WTC11 (cell line): Measurements from ENCODE around the gene PDXP. TPM values are rescaled to one million over a fixed set of nuclear protein-coding genes. Genes with fewer than 3 reads are reported as not detected.

Experiments used
- ATAC-seq: fragments of 200-7000 bp; cut with Tn5 transposase; 2 replicates; pipeline ENCODE4 v1.10.0; 2021; ENCODE audit warnings: mild to moderate bottlenecking, moderate library complexity
- CTCF ChIA-PET: fragments of 300-600 bp; sonication (Branson Sonifier 250); formaldehyde crosslinking; loops from one replicate; lab custom pipeline; 2021; ENCODE audit warnings: antibody characterized with exemption; lab: Charles Lee
- POLR2A ChIA-PET: fragments of 350-600 bp; sonication (Branson Sonifier 250); formaldehyde crosslinking; loops from one replicate; lab custom pipeline; 2021; ENCODE audit warnings: antibody characterized with exemption; lab: Charles Lee
- DNase-seq: peaks from one replicate; pipeline ENCODE4 v3.0.0; 2021; ENCODE audit warnings: low spot score
- H3K27ac Mint-ChIP-seq: 2 replicates; pipeline ENCODE4 v1.8.0; 2021; ENCODE audit warnings: mixed read lengths
- H3K27me3 Mint-ChIP-seq: 2 replicates; pipeline ENCODE4 v1.8.0; 2021; ENCODE audit warnings: low read depth, mild to moderate bottlenecking, moderate library complexity, mixed read lengths
- H3K36me3 Mint-ChIP-seq: 2 replicates; pipeline ENCODE4 v1.8.0; 2021; ENCODE audit warnings: mixed read lengths
- H3K4me1 Mint-ChIP-seq: 2 replicates; pipeline ENCODE4 v1.8.0; 2022; ENCODE audit warnings: mixed read lengths
- H3K4me3 Mint-ChIP-seq: 2 replicates; pipeline ENCODE4 v1.8.0; 2021; ENCODE audit warnings: mild to moderate bottlenecking, moderate library complexity, mixed read lengths
- H3K9me3 Mint-ChIP-seq: 2 replicates; pipeline ENCODE4 v1.8.0; 2021; ENCODE audit warnings: mixed read lengths
- ATF3 ChIP-seq: sonication (generic); formaldehyde crosslinking; conservative IDR thresholded peaks from 2 replicates; pipeline ENCODE4 v1.8.1; 2022; ENCODE audit warnings: mild to moderate bottlenecking, missing genetic modification reagents
- FOXJ3 ChIP-seq: sonication (generic); formaldehyde crosslinking; IDR thresholded peaks from 2 replicates; pipeline ENCODE4 v1.9.0; 2021; ENCODE audit warnings: missing genetic modification reagents, mild to moderate bottlenecking, borderline replicate concordance
- HMGA2 ChIP-seq: fragments of 250-450 bp; sonication (Bioruptor Pico); IDR thresholded peaks from 2 replicates; pipeline ENCODE4 v1.4.0; 2021; ENCODE audit warnings: mild to moderate bottlenecking, moderate library complexity
- IRF2 ChIP-seq: sonication (generic); formaldehyde crosslinking; IDR thresholded peaks from 2 replicates; pipeline ENCODE4 v1.8.0; 2022; ENCODE audit warnings: low read depth, missing genetic modification reagents, borderline replicate concordance
- JUN ChIP-seq: sonication (generic); formaldehyde crosslinking; IDR thresholded peaks from 2 replicates; pipeline ENCODE4 v1.8.0; 2023; ENCODE audit warnings: mild to moderate bottlenecking, missing genetic modification reagents
- NFYB ChIP-seq: sonication (generic); formaldehyde crosslinking; conservative IDR thresholded peaks from 2 replicates; pipeline ENCODE4 v1.8.0; 2022; ENCODE audit warnings: low read depth, missing genetic modification reagents
- NR2C2 ChIP-seq: sonication (generic); formaldehyde crosslinking; IDR thresholded peaks from 2 replicates; pipeline ENCODE4 v1.8.0; 2022; ENCODE audit warnings: mild to moderate bottlenecking, missing genetic modification reagents
- PRDM15 ChIP-seq: sonication (generic); formaldehyde crosslinking; IDR thresholded peaks from 2 replicates; pipeline ENCODE4 v1.8.0; 2022; ENCODE audit warnings: missing genetic modification reagents
- TEAD1 ChIP-seq: sonication (generic); formaldehyde crosslinking; IDR thresholded peaks from 2 replicates; pipeline ENCODE4 v1.8.0; 2022; ENCODE audit warnings: mild to moderate bottlenecking, missing genetic modification reagents
- USF2 ChIP-seq: sonication (generic); formaldehyde crosslinking; IDR thresholded peaks from 2 replicates; pipeline ENCODE4 v1.8.1; 2023; ENCODE audit warnings: mild to moderate bottlenecking, missing genetic modification reagents, moderate library complexity
- ZBTB21 ChIP-seq: sonication (generic); formaldehyde crosslinking; IDR thresholded peaks from 2 replicates; pipeline ENCODE4 v1.8.1; 2023; ENCODE audit warnings: mild to moderate bottlenecking, missing genetic modification reagents, borderline replicate concordance
- ZNF423 ChIP-seq: fragments of 250-450 bp; sonication (Bioruptor Pico); IDR thresholded peaks from 2 replicates; pipeline ENCODE4 v2.1.2; 2022; ENCODE audit warnings: mild to moderate bottlenecking, moderate library complexity
- total RNA-seq: library from RNA; stranded (reverse); gene quantifications from 3 replicates; pipeline ENCODE4 v1.2.3, GENCODE V29; 2021
- TF ChIP-seq, protein P1 (sequence below): sonication (generic); formaldehyde crosslinking; IDR thresholded peaks from 2 replicates; pipeline ENCODE4 v1.8.0; 2022; ENCODE audit warnings: mild to moderate bottlenecking, missing genetic modification reagents
- TF ChIP-seq, protein P2 (sequence below): sonication (generic); formaldehyde crosslinking; IDR thresholded peaks from 2 replicates; pipeline ENCODE4 v1.8.1; 2023; ENCODE audit warnings: mild to moderate bottlenecking, moderate library complexity, missing genetic modification reagents
- TF ChIP-seq, protein P3 (sequence below): sonication (generic); formaldehyde crosslinking; IDR thresholded peaks from 2 replicates; pipeline ENCODE4 v1.8.0; 2023; ENCODE audit warnings: missing genetic modification reagents
- TF ChIP-seq, protein P4 (sequence below): sonication (generic); formaldehyde crosslinking; IDR thresholded peaks from 2 replicates; pipeline ENCODE4 v1.8.0; 2022; ENCODE audit warnings: mild to moderate bottlenecking, missing genetic modification reagents

Gene PDXP
- total RNA-seq, 1 experiment from 2014 or later, result 36.1 TPM

DNA sequence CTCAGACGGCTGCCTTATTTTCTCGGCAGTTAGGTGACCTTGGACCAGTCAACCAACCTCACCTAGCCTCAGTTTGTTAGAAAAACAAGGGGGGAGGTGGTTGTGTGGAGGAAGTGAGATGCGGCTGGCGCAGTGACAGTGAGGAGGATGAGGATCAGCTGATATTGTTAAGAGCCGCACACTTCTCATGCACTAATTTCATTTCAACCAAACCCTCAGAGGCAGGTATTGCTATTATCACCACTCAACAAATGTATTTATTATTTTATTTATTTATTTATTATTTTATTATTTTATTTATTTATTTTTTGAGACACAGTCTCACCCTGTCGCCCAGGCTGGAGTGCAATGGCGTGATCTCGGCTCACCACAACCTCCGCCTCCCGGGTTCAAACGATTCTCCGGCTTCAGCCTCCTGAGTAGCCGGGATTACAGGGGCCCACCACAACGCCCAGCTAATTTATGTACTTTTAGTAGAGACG is 19.0 kb downstream of the PDXP start:
- Mint-ChIP-seq H3K27ac (peak overlapping the region; percentile 84), H3K27me3 (peaks cover 18% of the 10 kb centered on the region), H3K36me3 (no peaks in the 10 kb centered on the region), H3K9me3 (no peaks in the 10 kb centered on the region), H3K4me3 (peak overlapping the region; percentile 72), H3K4me1 (peaks cover 13% of the 10 kb centered on the region)
- DNase-seq (no peak), ATAC-seq (no peak)
- ChIA-PET CTCF (interaction anchor here (0.7 to 6.8 kb wide), 7 partner anchors 16 to 140 kb away, joined by 3 to 51 read pairs (median 4); partner anchors contain the start of genes GGA1 and PDXP), POLR2A (interaction anchor here (1.0 kb wide), 2 partner anchors 19 to 70 kb away, joined by 5 read pairs; partner anchors contain the start of gene PDXP)
- TF ChIP-seq, protein P1, sequence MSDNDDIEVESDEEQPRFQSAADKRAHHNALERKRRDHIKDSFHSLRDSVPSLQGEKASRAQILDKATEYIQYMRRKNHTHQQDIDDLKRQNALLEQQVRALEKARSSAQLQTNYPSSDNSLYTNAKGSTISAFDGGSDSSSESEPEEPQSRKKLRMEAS (CRISPR knock-in tag), result no peak
- TF ChIP-seq, protein P2, sequence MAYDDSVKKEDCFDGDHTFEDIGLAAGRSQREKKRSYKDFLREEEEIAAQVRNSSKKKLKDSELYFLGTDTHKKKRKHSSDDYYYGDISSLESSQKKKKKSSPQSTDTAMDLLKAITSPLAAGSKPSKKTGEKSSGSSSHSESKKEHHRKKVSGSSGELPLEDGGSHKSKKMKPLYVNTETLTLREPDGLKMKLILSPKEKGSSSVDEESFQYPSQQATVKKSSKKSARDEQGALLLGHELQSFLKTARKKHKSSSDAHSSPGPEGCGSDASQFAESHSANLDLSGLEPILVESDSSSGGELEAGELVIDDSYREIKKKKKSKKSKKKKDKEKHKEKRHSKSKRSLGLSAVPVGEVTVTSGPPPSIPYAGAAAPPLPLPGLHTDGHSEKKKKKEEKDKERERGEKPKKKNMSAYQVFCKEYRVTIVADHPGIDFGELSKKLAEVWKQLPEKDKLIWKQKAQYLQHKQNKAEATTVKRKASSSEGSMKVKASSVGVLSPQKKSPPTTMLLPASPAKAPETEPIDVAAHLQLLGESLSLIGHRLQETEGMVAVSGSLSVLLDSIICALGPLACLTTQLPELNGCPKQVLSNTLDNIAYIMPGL (CRISPR knock-in tag), result no peak
- peak; percentile 95 for TF ChIP-seq HMGA2

- Mint-ChIP-seq H3K4me1 (peaks cover 13% of the 10 kb centered on the region), H3K27ac (peak overlapping the region; percentile 96; the same call in 1 of the 2 replicates), H3K9me3 (no peaks in the 10 kb centered on the region), H3K4me3 (peak overlapping the region; percentile 45), H3K27me3 (peaks cover 18% of the 10 kb centered on the region), H3K36me3 (no peaks in the 10 kb centered on the region)
- DNase-seq, result no peak
- ATAC-seq, result no peak
- CTCF ChIA-PET, result interaction anchor here (0.7 to 6.8 kb wide), 2 partner anchors 36 to 275 kb away, joined by 3 to 51 read pairs; partner anchors contain the start of genes C22orf23 and POLR2F
- no peak for TF ChIP-seq NFYB
- no peak for TF ChIP-seq PRDM15
- POLR2A ChIA-PET, result interaction anchor here (1.0 kb wide), 1 partner anchor 71 kb away, joined by 5 read pairs; no protein-coding TSS in a partner anchor
Observed at GRCh38 chr22:37678372-37678771, 19.8 kb downstream of the PDXP start.

DNA sequence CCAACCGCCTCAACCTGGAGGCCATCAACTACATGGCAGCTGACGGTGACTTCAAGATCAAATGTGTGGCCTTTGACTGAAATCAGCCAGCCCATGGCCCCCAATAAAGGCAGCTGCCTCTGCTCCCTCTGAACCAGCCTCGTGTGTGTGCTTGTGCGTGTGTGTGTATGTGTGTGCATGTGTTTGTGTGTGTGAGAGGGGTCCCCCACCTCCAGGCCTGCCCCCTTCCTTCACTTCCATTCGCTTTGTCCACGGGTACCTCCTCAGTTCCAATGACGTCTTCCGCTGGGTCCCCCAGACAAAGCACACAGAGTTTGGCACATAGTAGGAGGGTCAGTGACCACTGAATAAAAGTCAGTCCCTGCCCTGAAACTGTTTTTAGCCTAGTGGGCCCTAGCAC is 21.1 kb downstream of the PDXP start:
- POLR2A ChIA-PET, result no interaction called here
- DNase-seq (no peak), ATAC-seq (no peak)
- Mint-ChIP-seq H3K36me3 (no peaks in the 10 kb centered on the region), H3K27me3 (peaks cover 18% of the 10 kb centered on the region), H3K4me1 (peaks cover 13% of the 10 kb centered on the region), H3K27ac (no peak overlapping the region)
- TF ChIP-seq ZNF423 (CRISPR knock-in tag) (no peak), JUN (CRISPR knock-in tag) (no peak)
- TF ChIP-seq, all 79 proteins: peak for 0
- H3K9me3 Mint-ChIP-seq, result no peaks in the 10 kb centered on the region
- no peak overlapping the region for H3K4me3 Mint-ChIP-seq
- CTCF ChIA-PET, result interaction anchor here (1.0 to 6.8 kb wide), 4 partner anchors 8 to 48 kb away, joined by 3 to 51 read pairs (median 10); no protein-coding TSS in a partner anchor

DNA sequence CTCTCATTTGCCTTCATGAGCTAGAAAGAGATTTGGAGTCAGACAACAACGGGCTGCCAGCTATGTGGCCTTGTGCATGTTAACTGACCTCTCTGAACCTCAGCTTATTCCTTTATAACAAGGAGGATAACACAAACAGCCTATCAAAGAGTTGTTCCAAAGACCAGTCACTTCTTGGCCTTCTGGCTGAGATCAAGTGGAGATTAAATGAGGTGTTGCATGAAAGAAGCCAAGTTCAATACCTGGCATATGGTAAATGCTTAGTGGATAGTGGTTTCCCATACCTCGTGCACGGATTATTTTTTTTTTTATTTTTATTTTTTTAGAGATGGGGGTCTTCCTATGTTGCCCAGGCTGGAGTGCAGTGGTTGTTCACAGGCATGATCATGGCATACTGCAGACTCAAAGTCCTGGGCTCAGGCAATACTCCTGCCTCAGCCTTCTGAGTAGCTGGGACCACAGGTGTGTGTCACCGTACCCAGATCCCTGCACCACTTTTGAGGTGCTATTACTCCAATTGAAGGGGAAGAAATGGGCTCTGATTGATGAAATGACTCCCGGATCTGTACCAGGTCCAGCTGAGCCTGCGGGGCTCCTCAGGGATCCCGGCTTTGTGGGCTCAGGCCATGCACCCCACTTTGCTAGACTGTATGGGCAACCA is 21.8 kb downstream of the PDXP start:
- no peak overlapping the region for H3K27ac Mint-ChIP-seq
- ChIA-PET POLR2A (interaction anchor here (0.6 kb wide), 1 partner anchor 225 kb away, joined by 3 read pairs; no protein-coding TSS in a partner anchor), CTCF (interaction anchor here (0.6 to 4.0 kb wide), 6 partner anchors 9 to 137 kb away, joined by 3 to 85 read pairs (median 22); partner anchors contain the start of genes GGA1 and PDXP)
- H3K27me3 Mint-ChIP-seq, result peaks cover 18% of the 10 kb centered on the region
- ATAC-seq (no peak), DNase-seq (no peak)
- no peaks in the 10 kb centered on the region for H3K36me3 Mint-ChIP-seq
- no peaks in the 10 kb centered on the region for H3K9me3 Mint-ChIP-seq
- H3K4me3 Mint-ChIP-seq, result no peak overlapping the region
- H3K4me1 Mint-ChIP-seq, result peaks cover 13% of the 10 kb centered on the region
- TF ChIP-seq FOXJ3 (CRISPR knock-in tag) (no peak), IRF2 (CRISPR knock-in tag) (no peak), NR2C2 (no peak), TEAD1 (CRISPR knock-in tag) (no peak), ATF3 (no peak), USF2 (CRISPR knock-in tag) (no peak), ZBTB21 (CRISPR knock-in tag) (no peak)
- TF ChIP-seq, protein P3, sequence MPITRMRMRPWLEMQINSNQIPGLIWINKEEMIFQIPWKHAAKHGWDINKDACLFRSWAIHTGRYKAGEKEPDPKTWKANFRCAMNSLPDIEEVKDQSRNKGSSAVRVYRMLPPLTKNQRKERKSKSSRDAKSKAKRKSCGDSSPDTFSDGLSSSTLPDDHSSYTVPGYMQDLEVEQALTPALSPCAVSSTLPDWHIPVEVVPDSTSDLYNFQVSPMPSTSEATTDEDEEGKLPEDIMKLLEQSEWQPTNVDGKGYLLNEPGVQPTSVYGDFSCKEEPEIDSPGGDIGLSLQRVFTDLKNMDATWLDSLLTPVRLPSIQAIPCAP (CRISPR knock-in tag), result no peak
- TF ChIP-seq, protein P4, sequence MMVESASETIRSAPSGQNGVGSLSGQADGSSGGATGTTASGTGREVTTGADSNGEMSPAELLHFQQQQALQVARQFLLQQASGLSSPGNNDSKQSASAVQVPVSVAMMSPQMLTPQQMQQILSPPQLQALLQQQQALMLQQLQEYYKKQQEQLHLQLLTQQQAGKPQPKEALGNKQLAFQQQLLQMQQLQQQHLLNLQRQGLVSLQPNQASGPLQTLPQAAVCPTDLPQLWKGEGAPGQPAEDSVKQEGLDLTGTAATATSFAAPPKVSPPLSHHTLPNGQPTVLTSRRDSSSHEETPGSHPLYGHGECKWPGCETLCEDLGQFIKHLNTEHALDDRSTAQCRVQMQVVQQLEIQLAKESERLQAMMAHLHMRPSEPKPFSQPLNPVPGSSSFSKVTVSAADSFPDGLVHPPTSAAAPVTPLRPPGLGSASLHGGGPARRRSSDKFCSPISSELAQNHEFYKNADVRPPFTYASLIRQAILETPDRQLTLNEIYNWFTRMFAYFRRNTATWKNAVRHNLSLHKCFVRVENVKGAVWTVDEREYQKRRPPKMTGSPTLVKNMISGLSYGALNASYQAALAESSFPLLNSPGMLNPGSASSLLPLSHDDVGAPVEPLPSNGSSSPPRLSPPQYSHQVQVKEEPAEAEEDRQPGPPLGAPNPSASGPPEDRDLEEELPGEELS (CRISPR knock-in tag), result no peak
